Tibial nerve (tissue), 4 donors: ENCODE measurements around the gene DNAH14. TPM values are rescaled to one million over a fixed set of nuclear protein-coding genes. Genes with fewer than 3 reads are reported as not detected.
"Not testable (repeated sequence)": the region's sequence is repeated elsewhere in the genome, so short reads cannot be mapped to it uniquely, and the experiment has no call there.

Experiments used
- DNase-seq, 2 donors: peaks; one replicate each; pipeline ENCODE4 v3.0.0-alpha.2; 2019; ENCODE audit warnings: low spot score in 2 of 2
- H3K27ac ChIP-seq, 4 donors: fragments of 200-600 bp; sonication (generic) in 3 of 4; one replicate each; pipeline ENCODE4 v1.5.1; 2017 to 2019; ENCODE audit warnings: mild to moderate bottlenecking in 1 of 4
- H3K27me3 ChIP-seq, 2 donors: fragments of 200-600 bp; sonication (generic) in 1 of 2; one replicate each; pipeline versions ENCODE4 v1.5.1 to v1.6.0; 2017 to 2019
- H3K36me3 ChIP-seq, 3 donors: fragments of 200-600 bp; sonication (generic); one replicate each; pipeline ENCODE4 v1.5.1; 2018 to 2019
- H3K4me1 ChIP-seq, 4 donors: fragments of 200-600 bp; sonication (generic) in 3 of 4; one replicate each; pipeline ENCODE4 v1.5.1; 2017 to 2019
- H3K4me3 ChIP-seq, 4 donors: fragments of 200-600 bp; sonication (generic) in 3 of 4; one replicate each; pipeline ENCODE4 v1.5.1; 2017 to 2019; ENCODE audit warnings: mild to moderate bottlenecking in 1 of 4, moderate library complexity in 1 of 4
- H3K9me3 ChIP-seq, 4 donors: fragments of 200-600 bp; sonication (generic) in 3 of 4; one replicate each; pipeline ENCODE4 v1.5.1; 2017 to 2019
- EP300 ChIP-seq, 2 donors: sonication (generic); formaldehyde crosslinking; IDR thresholded peaks; one replicate each; pipeline ENCODE4 v1.6.1; 2017; ENCODE audit warnings: antibody characterized with exemption in 2 of 2, mild to moderate bottlenecking in 1 of 2
- POLR2A ChIP-seq, 2 donors: fragments of 450-650 bp; IDR thresholded peaks; one replicate each; pipeline ENCODE4 v1.6.1; 2017; ENCODE audit warnings: antibody characterized with exemption in 2 of 2, mild to moderate bottlenecking in 2 of 2, moderate library complexity in 2 of 2
- WGBS, 2 donors: methylation state at CpG; one replicate each; pipeline ENCODE4 v1.1.5; 2018; 5-methylcytosine and 5-hydroxymethylcytosine counted together
- total RNA-seq, 4 donors: library from RNA; depleted of rRNA; stranded (reverse); fragments of >200 nt; gene quantifications; one replicate each; pipeline ENCODE4 v1.1.0, GENCODE V29; 2016
- TF ChIP-seq, protein P1 (sequence below), 5 experiments: fragments of 200-600 bp in 3 of 5; fragments of 450-650 bp in 2 of 5; sonication (generic) in 3 of 5; IDR thresholded peaks; one replicate each; pipeline ENCODE4 v1.5.1; 2016 to 2019; ENCODE audit warnings: antibody characterized with exemption in 5 of 5, mild to moderate bottlenecking in 3 of 5, moderate library complexity in 2 of 5

DNAH14 gene
- total RNA-seq, 4 donors from 2014 or later: 1.2 to 6.5 (median 4.4) TPM

DNA sequence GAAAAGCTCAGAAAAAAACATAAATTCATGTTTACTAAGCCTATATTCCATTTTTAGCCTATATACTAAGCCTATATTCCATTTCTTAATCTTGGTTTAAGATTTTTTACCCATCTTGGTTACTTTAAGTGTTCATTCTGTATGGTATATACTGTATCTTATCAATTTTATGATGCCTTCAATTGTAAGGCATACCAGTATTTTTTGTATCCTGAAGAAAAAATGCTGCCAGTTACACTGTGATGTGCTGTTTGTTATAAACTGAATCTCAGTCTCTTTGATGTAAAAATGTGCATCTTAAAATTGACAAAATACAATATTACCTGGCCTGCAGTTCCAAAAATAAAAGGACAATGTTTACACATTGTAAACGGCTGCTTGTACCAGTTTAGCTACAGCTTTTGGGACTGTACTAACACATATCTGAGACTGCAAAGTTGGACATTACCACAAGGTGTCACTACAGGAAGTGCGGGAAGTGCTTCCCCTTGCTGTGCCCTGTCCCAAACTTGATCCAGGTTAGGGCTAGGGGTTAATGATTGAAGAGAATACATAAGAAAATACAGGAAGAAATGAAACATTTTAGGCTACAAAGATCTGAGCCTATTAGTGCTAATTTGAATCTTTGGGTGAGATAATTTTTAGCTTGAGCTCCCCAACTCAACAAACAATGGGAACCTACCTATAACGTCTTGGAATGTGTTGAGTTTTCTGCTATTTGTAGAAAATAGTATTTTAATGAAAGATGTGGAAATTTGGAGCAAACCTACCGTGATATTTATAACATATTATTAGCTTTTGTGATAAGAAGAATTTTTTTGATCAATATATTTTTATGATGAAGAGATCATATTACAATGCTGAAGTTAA is 389.5 kb downstream of the DNAH14 start:
- Histone ChIP-seq H3K27me3 (no peaks in the 10 kb centered on the region), H3K4me3 (no peak overlapping the region), H3K4me1 (no peaks in the 10 kb centered on the region), H3K36me3 (no peaks in the 10 kb centered on the region), H3K27ac (no peak overlapping the region), H3K9me3 (no peaks in the 10 kb centered on the region)
- 36 to 37% methylated on average over 4 of the region's 4 CpGs for WGBS, 2 donors
- peak in 1 of 2 donors; percentile 41 for DNase-seq
- no peak for TF ChIP-seq EP300 (IDR thresholded peaks at IDR 0.05)
- TF ChIP-seq, protein P1, sequence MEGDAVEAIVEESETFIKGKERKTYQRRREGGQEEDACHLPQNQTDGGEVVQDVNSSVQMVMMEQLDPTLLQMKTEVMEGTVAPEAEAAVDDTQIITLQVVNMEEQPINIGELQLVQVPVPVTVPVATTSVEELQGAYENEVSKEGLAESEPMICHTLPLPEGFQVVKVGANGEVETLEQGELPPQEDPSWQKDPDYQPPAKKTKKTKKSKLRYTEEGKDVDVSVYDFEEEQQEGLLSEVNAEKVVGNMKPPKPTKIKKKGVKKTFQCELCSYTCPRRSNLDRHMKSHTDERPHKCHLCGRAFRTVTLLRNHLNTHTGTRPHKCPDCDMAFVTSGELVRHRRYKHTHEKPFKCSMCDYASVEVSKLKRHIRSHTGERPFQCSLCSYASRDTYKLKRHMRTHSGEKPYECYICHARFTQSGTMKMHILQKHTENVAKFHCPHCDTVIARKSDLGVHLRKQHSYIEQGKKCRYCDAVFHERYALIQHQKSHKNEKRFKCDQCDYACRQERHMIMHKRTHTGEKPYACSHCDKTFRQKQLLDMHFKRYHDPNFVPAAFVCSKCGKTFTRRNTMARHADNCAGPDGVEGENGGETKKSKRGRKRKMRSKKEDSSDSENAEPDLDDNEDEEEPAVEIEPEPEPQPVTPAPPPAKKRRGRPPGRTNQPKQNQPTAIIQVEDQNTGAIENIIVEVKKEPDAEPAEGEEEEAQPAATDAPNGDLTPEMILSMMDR (IDR thresholded peaks at IDR 0.05): peak; percentile 41 to 53 (median 45)

DNA sequence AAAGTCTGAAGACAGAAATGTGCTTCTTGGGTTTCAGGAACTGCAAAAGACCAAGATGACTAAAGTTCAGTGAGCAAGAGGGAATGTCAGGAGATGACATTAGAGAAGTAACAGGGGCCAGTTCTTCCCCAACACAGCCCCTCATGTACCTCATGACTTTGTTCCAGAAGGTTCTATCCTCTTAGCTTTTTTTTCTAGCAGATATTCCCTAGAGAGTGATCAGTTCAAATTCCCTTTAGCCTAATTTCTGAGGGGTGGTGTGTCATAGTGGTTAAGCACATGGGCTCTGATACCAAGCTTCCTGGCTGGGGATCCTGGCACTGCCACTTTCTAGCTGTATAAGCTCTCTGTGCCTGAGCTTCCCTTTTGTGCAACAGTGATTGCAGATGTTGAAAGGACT is 390.4 kb downstream of the DNAH14 start:
- Histone ChIP-seq H3K9me3 (no peaks in the 10 kb centered on the region), H3K27ac (no peak overlapping the region), H3K4me1 (no peaks in the 10 kb centered on the region), H3K27me3 (no peaks in the 10 kb centered on the region), H3K36me3 (no peaks in the 10 kb centered on the region), H3K4me3 (no peak overlapping the region)
- no peak for DNase-seq
- no peak for TF ChIP-seq EP300 (IDR thresholded peaks at IDR 0.05)

DNA sequence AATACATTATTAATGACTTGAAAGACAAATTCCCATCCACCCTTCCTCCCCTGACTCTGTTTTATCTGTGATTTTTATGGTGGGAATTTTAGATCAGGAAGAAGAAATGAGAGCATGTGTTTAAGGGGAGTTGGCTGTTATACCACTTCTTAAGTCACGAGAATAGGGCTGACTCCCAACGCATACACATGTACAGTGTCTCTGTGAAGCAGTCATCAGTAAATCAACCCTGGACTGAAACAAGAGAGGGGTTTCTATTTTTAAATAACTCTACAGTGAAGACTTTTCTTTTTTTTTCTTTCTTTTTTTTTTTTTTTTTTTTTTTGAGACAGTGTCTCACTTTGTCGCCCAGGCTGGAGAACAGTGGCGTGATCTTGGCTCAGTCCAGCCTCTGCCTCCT is 392.3 kb downstream of the DNAH14 start:
- no peak for DNase-seq
- TF ChIP-seq POLR2A (IDR thresholded peaks at IDR 0.05) (no peak), EP300 (IDR thresholded peaks at IDR 0.05) (no peak)
- TF ChIP-seq, protein P1 (IDR thresholded peaks at IDR 0.05): no peak
- 82 to 90% methylated on average over 4 of the region's 4 CpGs for WGBS, 2 donors

DNA sequence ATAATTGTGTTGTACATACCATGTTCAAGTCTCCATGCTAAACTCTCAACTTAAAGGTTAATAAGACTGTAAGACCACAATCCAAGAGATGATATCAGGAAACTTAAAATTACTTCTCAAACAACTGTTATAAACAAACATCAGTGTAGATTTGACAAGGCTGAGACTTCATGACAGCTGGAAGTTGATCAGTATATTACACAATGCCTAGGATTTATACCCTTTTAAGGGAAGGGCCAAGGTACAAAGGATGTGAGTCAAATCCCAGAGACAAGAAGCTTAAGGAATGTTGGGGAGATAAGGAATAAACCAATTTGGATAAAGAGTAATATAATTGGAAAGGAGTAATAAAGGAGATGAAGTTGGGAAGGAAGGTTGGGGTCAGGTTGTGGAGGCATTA is 399.6 kb downstream of the DNAH14 start:
- no peak overlapping the region for H3K4me3 ChIP-seq
- H3K36me3 ChIP-seq: no peaks in the 10 kb centered on the region
- DNase-seq: no peak
- no peak for TF ChIP-seq EP300 (IDR thresholded peaks at IDR 0.05)
- TF ChIP-seq POLR2A (IDR thresholded peaks at IDR 0.05): no peak
- TF ChIP-seq, protein P1 (IDR thresholded peaks at IDR 0.05): no peak
- H3K4me1 ChIP-seq: no peaks in the 10 kb centered on the region
- H3K9me3 ChIP-seq: no peaks in the 10 kb centered on the region
- no peak overlapping the region for H3K27ac ChIP-seq
- no peaks in the 10 kb centered on the region for H3K27me3 ChIP-seq

More for the DNA sequence above, 392.3 kb downstream of the DNAH14 start:
- H3K9me3 ChIP-seq: no peaks in the 10 kb centered on the region
- H3K4me3 ChIP-seq: no peak overlapping the region
- no peaks in the 10 kb centered on the region for H3K36me3 ChIP-seq
- no peaks in the 10 kb centered on the region for H3K4me1 ChIP-seq
- no peak overlapping the region for H3K27ac ChIP-seq
- no peaks in the 10 kb centered on the region for H3K27me3 ChIP-seq

DNA sequence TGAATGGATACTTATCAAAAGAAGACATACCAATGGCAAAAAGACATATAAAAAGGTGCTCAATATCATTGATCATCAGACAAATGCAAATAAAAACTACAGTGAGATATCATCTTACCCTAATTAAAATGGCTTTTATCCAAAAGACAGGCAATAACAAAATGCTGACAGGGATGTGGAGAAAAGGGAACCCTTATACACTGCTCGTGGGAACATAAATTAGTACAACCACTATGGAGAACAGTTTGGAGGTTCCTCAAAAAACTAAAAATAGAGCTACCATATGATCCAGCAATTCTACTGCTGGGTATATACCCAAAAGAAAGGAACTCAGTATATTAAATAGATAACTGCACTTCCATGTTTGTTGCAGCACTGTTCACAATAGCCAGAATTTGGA is 400.5 kb downstream of the DNAH14 start:
- not testable (repeated sequence) for H3K36me3 ChIP-seq, H3K9me3 ChIP-seq, H3K27ac ChIP-seq, H3K27me3 ChIP-seq, H3K4me3 ChIP-seq, H3K4me1 ChIP-seq, DNase-seq
- 75 to 88% methylated on average over 1 of the region's 1 CpG for WGBS, 2 donors

DNA sequence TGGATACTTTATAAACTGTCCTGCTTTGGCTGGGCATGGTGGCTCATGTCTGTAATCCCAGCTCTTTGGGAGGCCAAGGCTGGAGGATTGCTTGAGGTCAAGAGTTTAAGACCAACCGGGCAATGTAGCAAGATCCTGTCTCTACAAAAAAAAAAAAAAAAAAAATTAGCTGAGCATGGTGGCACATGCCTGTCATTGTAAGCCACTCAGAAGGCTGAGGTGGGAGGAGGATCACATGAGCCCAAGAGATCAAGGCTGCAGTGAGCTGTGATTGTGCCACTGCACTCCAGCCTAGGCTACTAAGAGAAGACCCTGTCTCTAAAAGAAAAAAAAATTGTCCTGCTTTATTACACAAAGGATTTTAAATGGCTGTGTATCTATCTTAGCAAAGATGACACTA is 403.2 kb downstream of the DNAH14 start:
- Histone ChIP-seq H3K27me3 (no peaks in the 10 kb centered on the region), H3K4me1 (no peaks in the 10 kb centered on the region), H3K36me3 (no peaks in the 10 kb centered on the region), H3K9me3 (no peaks in the 10 kb centered on the region), H3K4me3 (no peak overlapping the region), H3K27ac (no peak overlapping the region)
- WGBS, 2 donors: 88 to 100% methylated on average over 1 of the region's 1 CpG
- no peak for DNase-seq
- TF ChIP-seq, protein P1 (IDR thresholded peaks at IDR 0.05): no peak
- TF ChIP-seq POLR2A (IDR thresholded peaks at IDR 0.05) (no peak), EP300 (IDR thresholded peaks at IDR 0.05) (no peak)

DNA sequence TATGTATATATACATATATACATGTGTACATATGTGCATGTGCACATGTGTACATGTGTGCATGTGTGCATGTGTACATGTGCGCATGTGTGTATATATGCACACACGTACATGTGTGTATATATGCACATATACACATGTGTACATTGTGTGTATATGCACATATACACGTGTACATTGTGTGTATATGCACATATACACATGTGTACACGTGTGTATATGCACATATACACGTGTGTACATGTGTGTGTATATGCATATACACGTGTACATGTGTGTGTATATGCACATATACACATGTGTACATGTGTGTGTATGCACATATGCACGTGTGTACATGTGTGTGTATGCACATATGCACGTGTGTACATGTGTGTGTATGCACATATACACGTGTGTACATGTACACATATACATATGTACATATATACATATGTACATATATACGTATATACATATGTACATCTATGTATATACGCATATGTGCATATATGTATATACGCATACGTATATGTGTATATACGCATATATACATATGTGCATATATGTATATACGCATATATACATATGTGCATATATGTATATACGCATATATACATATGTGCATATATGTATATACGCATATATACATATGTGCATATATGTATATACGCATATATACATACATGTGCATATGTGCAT is 405.8 kb downstream of the DNAH14 start:
- not testable (repeated sequence) for H3K4me3 ChIP-seq, H3K9me3 ChIP-seq, H3K27ac ChIP-seq, DNase-seq, H3K4me1 ChIP-seq, H3K36me3 ChIP-seq, H3K27me3 ChIP-seq
- 32 to 63% methylated on average over 17 to 18 of the region's 18 CpGs for WGBS, 2 donors
